ENCODE results near the gene KCNMA1.

DNA sequence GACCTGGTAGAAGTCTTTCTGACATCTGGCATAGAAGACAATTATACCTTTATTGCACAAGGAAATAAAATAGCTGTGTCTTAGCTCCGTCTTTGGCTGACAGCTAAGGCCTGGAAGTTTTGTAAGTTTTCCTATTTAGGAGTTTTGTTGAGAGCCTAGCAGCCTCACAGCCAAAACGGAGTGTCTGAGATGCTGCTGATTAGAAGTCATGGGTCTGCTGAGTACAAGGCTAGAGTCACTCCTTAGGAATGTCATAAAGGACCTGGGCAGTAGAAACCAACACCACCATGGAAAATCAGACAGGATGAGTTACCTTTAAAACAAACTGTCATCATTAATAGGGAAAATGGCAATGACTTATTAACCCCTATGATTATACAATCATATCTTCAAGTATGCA lies 442.5 kb downstream of the KCNMA1 start:
- TF ChIP-seq POLR2AphosphoS5 (IDR thresholded peaks at IDR 0.05) = peak in 2 of 3 donors; percentile 71 to 81
- TF ChIP-seq, protein P1, sequence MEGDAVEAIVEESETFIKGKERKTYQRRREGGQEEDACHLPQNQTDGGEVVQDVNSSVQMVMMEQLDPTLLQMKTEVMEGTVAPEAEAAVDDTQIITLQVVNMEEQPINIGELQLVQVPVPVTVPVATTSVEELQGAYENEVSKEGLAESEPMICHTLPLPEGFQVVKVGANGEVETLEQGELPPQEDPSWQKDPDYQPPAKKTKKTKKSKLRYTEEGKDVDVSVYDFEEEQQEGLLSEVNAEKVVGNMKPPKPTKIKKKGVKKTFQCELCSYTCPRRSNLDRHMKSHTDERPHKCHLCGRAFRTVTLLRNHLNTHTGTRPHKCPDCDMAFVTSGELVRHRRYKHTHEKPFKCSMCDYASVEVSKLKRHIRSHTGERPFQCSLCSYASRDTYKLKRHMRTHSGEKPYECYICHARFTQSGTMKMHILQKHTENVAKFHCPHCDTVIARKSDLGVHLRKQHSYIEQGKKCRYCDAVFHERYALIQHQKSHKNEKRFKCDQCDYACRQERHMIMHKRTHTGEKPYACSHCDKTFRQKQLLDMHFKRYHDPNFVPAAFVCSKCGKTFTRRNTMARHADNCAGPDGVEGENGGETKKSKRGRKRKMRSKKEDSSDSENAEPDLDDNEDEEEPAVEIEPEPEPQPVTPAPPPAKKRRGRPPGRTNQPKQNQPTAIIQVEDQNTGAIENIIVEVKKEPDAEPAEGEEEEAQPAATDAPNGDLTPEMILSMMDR (IDR thresholded peaks at IDR 0.05) = no peak
